Measurements from ENCODE around the gene COX20.

COX20 gene

DNA sequence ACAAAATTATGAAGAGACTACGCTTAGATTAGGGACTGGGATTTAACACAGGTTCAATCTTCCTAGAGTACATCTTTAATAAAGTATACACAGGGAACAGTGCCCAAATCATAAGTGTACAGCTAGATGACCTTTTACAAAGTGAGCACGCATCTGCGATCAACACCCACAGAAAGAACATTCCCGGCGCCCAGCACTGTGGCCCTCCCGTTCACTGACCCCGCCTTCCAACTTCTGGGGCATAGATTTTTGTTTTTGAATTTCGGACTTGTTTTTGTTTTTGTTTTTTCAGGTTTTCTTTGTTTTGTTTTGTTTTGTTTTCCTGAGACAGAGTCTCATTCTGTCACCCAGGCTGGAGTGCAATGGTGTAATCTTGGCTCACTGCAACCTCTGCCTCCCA, 30.6 kb upstream of the COX20 start:
- H3K4me3 ChIP-seq (ENCODE audit: low read depth, low read length): no peak overlapping the region
- no peak for DNase-seq (ENCODE audit: low read depth)
- TF ChIP-seq, protein P1, sequence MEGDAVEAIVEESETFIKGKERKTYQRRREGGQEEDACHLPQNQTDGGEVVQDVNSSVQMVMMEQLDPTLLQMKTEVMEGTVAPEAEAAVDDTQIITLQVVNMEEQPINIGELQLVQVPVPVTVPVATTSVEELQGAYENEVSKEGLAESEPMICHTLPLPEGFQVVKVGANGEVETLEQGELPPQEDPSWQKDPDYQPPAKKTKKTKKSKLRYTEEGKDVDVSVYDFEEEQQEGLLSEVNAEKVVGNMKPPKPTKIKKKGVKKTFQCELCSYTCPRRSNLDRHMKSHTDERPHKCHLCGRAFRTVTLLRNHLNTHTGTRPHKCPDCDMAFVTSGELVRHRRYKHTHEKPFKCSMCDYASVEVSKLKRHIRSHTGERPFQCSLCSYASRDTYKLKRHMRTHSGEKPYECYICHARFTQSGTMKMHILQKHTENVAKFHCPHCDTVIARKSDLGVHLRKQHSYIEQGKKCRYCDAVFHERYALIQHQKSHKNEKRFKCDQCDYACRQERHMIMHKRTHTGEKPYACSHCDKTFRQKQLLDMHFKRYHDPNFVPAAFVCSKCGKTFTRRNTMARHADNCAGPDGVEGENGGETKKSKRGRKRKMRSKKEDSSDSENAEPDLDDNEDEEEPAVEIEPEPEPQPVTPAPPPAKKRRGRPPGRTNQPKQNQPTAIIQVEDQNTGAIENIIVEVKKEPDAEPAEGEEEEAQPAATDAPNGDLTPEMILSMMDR (IDR thresholded peaks at IDR 0.05; ENCODE audit: low read depth, low read length, missing control alignments): no peak
- in situ Hi-C loops (cut with HindIII; ENCODE audit: low sequenced_read_pairs): loop anchor here (5.0 kb wide), 1 partner anchor 203 kb away; no protein-coding TSS in a partner anchor

GRCh38 chr1:244807138-244807537, 28.3 kb upstream of the COX20 start:
- in situ Hi-C loops (cut with HindIII; ENCODE audit: low sequenced_read_pairs): no loop called here

DNA sequence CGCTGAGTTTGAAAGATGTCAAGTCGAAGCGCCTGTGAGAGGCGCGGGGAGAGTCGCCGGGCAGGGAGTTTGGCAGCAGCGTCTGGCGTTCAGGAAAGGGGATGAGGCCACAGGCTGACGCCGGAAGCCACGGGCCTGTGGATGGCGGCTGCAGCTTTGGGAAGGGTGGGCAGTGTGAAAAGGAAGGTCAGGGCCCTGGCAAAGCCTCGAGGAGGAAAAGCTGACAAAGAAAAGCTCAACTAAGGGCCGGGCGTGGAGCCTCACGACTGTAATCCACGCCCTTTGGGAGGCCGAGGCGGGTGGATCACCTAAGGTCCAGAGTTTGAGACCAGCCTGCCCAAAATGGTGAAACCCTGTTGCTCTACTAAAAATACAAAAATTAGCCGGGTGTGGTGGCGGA, 25.2 kb upstream of the COX20 start:
- no peak for DNase-seq (ENCODE audit: low read depth)
- no peak overlapping the region for H3K4me3 ChIP-seq (ENCODE audit: low read depth, low read length)
- in situ Hi-C loops (cut with HindIII; ENCODE audit: low sequenced_read_pairs): no loop called here
- TF ChIP-seq, protein P1 (IDR thresholded peaks at IDR 0.05; ENCODE audit: low read depth, low read length, missing control alignments): no peak

More at GRCh38 chr1:244807138-244807537, 28.3 kb upstream of the COX20 start:
- H3K4me3 ChIP-seq (ENCODE audit: low read depth, low read length): no peak overlapping the region
- TF ChIP-seq, protein P1 (IDR thresholded peaks at IDR 0.05; ENCODE audit: low read depth, low read length, missing control alignments): no peak
- no peak for DNase-seq (ENCODE audit: low read depth)

DNA sequence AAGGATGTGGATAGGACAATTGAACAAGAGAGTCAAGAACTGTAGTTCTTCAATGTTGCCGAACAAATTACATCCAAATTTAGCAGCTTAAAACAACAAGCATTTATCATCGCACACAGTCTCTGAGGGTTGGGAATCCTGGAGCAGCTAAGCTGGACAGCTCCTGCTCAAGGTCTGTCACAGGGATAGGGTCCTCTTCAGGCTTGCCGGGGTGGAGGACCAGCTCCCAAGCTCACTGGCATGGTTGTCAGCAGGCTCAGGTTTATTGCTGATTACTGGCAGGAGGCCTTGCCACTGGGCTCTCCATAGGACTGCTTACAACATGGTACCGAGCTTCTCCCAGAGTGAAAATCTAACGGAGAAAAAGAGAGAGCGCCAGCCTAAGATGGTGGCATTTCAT, 22.1 kb upstream of the COX20 start:
- in situ Hi-C loops (cut with HindIII; ENCODE audit: low sequenced_read_pairs): no loop called here
- H3K4me3 ChIP-seq (ENCODE audit: low read depth, low read length): no peak overlapping the region
- TF ChIP-seq, protein P1 (IDR thresholded peaks at IDR 0.05; ENCODE audit: low read depth, low read length, missing control alignments): no peak

DNA sequence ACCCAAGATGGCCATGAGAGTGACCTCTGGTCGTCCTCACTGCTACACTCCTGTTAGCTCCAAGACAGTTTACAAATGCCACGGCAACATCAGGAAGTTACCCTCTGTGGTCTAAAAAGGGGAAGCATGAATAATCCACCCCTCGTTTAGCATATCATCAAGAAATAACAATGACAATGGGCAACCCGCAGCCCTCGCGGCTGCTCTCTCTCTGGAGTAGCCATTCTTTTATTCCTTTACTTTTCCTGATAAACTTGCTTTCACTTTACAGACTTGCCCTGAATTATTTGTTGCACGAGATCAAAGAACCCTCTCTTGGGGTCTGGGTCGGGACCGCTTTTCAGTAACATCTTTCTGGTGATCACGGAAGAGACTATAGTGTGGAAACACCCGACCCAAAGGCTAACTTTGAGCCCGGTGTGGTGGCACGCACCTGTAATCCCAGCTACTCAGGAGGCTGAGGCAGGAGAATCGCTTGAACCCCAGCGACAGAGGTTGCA, 19.8 kb upstream of the COX20 start:
- in situ Hi-C loops (cut with HindIII; ENCODE audit: low sequenced_read_pairs): no loop called here
- TF ChIP-seq, protein P1 (IDR thresholded peaks at IDR 0.05; ENCODE audit: low read depth, low read length, missing control alignments): no peak
- no peak for DNase-seq (ENCODE audit: low read depth)
- no peak overlapping the region for H3K4me3 ChIP-seq (ENCODE audit: low read depth, low read length)

More for the DNA sequence above, 22.1 kb upstream of the COX20 start:
- no peak for DNase-seq (ENCODE audit: low read depth)

- TF ChIP-seq, protein P1 (IDR thresholded peaks at IDR 0.05; ENCODE audit: low read depth, low read length, missing control alignments): no peak
- in situ Hi-C loops (cut with HindIII; ENCODE audit: low sequenced_read_pairs): no loop called here
- H3K4me3 ChIP-seq (ENCODE audit: low read depth, low read length): no peak overlapping the region
- DNase-seq (ENCODE audit: low read depth): no peak
These were observed 18.0 kb upstream of the COX20 start for GRCh38 chr1:244817415-244817894.

Measured in astrocyte of the cerebellum (primary cell).